ENCODE results near the gene IFT43. TPM values are rescaled to one million over a fixed set of nuclear protein-coding genes. Genes with fewer than 3 reads are reported as not detected.

IFT43 gene
- total RNA-seq, 2 experiments from 2014 or later: 4.5 TPM

DNA sequence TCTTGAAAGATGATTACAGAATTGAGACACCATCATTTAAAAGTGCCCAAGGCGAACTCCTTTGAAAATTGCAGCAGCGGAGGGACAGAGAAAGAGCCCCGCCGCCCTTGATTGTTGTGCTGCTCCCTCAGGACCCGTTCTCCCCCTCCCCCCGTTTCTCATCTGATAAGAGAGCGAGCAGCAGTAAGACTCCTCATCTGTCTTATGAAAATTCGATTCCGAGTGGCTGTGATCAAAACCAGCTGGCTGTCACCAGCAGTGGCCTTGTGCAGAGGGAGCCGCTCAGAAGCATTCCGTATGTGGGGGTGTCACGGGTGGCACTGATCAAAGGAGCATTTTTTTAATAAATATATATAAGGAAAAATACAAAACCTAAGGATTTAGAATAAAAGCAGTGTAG is 88.2 kb downstream of the IFT43 start:
- CTCF ChIA-PET: no interaction called here
- no peak overlapping the region for H3K27ac Mint-ChIP-seq

DNA sequence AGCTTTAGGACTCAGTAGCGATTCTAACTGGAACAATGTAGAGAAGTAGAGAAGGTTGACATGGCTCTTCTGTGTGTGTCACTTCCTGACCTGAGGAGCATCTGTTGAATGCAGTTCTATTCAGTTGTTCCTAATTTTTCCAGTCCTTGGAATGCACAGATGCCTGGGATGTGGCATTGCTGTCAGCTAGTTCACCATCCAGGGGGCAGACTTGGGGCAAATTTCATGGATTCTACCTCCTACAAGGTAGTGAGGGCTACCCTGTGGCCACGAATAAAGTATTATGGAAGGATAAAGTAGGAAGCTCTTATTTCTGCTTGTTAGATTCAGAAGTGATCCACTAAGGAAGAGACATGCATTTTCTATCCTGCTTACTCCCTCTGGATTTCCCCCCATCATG is 91.8 kb downstream of the IFT43 start:
- ChIA-PET CTCF (no interaction called here), POLR2A (no interaction called here)
- Mint-ChIP-seq H3K36me3 (ENCODE audit: low read depth) (no peaks in the 10 kb centered on the region), H3K27ac (no peak overlapping the region), H3K4me1 (no peaks in the 10 kb centered on the region), H3K9me3 (no peaks in the 10 kb centered on the region), H3K4me3 (no peak overlapping the region), H3K27me3 (no peaks in the 10 kb centered on the region)
- no peak for DNase-seq

More for the DNA sequence above, 88.2 kb downstream of the IFT43 start:
- no peaks in the 10 kb centered on the region for H3K4me1 Mint-ChIP-seq
- DNase-seq: no peak
- POLR2A ChIA-PET: no interaction called here
- no peak overlapping the region for H3K4me3 Mint-ChIP-seq
- H3K9me3 Mint-ChIP-seq: no peaks in the 10 kb centered on the region
- no peaks in the 10 kb centered on the region for H3K27me3 Mint-ChIP-seq
- H3K36me3 Mint-ChIP-seq (ENCODE audit: low read depth): no peaks in the 10 kb centered on the region

- Mint-ChIP-seq H3K27ac (no peak overlapping the region), H3K4me1 (no peaks in the 10 kb centered on the region), H3K4me3 (no peak overlapping the region), H3K27me3 (no peaks in the 10 kb centered on the region), H3K36me3 (ENCODE audit: low read depth) (no peaks in the 10 kb centered on the region), H3K9me3 (no peaks in the 10 kb centered on the region)
- ChIA-PET CTCF (interaction anchor here (0.8 kb wide), 1 partner anchor 89 kb away, joined by 3 read pairs; no protein-coding TSS in a partner anchor), POLR2A (no interaction called here)
- no peak for DNase-seq
Observed at GRCh38 chr14:76078501-76078900, 92.9 kb downstream of the IFT43 start.

DNA sequence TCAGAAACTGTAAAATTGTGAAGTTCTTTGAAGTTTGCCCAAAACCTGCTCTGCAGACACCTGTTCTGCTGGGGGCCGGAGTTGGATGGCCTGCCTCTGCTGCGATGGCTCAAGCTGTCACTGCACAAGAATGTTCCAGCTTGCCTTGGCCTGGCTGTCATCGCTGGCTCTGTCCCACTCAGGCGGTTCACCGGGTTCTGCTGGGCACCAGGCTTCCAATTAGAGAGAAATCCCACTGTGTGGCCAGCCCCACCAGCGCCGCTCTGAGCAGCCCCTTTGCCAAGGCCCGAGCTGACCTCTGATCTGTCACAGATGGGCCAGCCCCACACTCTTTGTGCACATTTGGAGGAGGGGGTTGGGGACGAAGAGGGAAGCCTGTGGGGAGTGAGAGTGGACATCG is 94.5 kb downstream of the IFT43 start:
- no peaks in the 10 kb centered on the region for H3K4me1 Mint-ChIP-seq
- POLR2A ChIA-PET: no interaction called here
- H3K4me3 Mint-ChIP-seq: no peak overlapping the region
- no peaks in the 10 kb centered on the region for H3K9me3 Mint-ChIP-seq
- no peak for DNase-seq
- no peaks in the 10 kb centered on the region for H3K36me3 Mint-ChIP-seq (ENCODE audit: low read depth)
- no peak overlapping the region for H3K27ac Mint-ChIP-seq
- CTCF ChIA-PET: interaction anchor here (0.6 kb wide), 1 partner anchor 73 kb away, joined by 3 read pairs; no protein-coding TSS in a partner anchor
- no peaks in the 10 kb centered on the region for H3K27me3 Mint-ChIP-seq

- Mint-ChIP-seq H3K4me1 (no peaks in the 10 kb centered on the region), H3K27me3 (no peaks in the 10 kb centered on the region), H3K4me3 (no peak overlapping the region), H3K27ac (no peak overlapping the region), H3K36me3 (ENCODE audit: low read depth) (no peaks in the 10 kb centered on the region), H3K9me3 (no peaks in the 10 kb centered on the region)
- CTCF ChIA-PET: no interaction called here
- DNase-seq: no peak
- POLR2A ChIA-PET: no interaction called here
Observed at GRCh38 chr14:76080471-76080870, 94.9 kb downstream of the IFT43 start.

GRCh38 chr14:76081642-76082041 is 96.1 kb downstream of the IFT43 start:
- POLR2A ChIA-PET: no interaction called here
- no peak overlapping the region for H3K4me3 Mint-ChIP-seq

DNA sequence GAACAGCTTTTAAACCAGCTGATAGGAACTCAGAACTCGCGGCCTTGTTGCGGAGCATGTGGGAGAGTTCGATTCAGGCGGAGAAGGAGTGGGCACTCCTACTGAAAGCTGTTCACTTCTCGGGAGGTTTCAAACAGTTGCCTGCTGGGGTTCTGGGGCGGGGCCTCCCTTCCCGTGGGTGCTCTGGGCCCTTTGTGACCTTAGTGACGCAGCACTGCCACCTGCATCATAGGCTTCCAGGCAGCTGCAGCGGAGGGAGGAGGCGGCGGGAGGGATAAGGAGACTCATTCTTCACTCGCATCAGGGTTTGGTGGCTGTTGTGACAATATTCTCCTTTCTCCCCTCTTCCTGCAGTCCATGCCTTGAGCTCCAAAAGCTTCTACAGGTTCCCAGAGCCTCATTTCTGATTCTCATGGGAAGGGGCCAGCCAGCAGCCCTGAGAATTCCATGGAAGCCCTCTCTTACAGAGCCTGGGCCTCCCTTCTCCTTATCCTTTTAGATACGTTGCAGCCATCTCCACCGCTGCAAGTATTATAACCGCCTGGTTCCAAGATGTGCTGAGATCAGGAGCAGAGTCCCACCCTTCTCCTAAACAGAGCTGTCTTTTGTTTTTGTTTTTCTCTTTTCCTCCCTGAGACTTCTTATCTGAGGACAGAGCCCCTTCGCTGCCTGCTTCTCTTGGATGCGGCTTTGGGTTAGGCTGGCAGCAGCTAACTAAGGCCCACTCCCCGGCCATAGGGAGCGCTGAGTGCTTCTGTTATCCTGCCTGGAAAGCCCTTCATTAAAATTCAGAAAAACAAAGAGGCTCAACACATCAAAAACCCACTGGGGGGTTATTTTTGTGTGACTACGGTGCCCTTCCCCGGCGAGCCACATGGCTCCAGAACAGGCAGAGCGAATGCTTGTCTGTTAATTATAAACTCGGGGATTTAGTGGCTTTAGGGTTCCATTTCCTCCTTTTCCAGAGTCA is 98.5 kb downstream of the IFT43 start:
- Mint-ChIP-seq H3K27me3 (no peaks in the 10 kb centered on the region), H3K4me3 (no peak overlapping the region), H3K36me3 (ENCODE audit: low read depth) (no peaks in the 10 kb centered on the region), H3K27ac (no peak overlapping the region), H3K4me1 (no peaks in the 10 kb centered on the region), H3K9me3 (no peaks in the 10 kb centered on the region)
- CTCF ChIA-PET: interaction anchor here (0.5 to 0.6 kb wide), 2 partner anchors 35 to 291 kb away, joined by 3 read pairs; no protein-coding TSS in a partner anchor
- POLR2A ChIA-PET: no interaction called here
- DNase-seq: no peak

More at GRCh38 chr14:76081642-76082041, 96.1 kb downstream of the IFT43 start:
- H3K36me3 Mint-ChIP-seq (ENCODE audit: low read depth): no peaks in the 10 kb centered on the region
- no peaks in the 10 kb centered on the region for H3K4me1 Mint-ChIP-seq
- CTCF ChIA-PET: no interaction called here
- no peaks in the 10 kb centered on the region for H3K27me3 Mint-ChIP-seq
- H3K9me3 Mint-ChIP-seq: no peaks in the 10 kb centered on the region
- DNase-seq: no peak
- no peak overlapping the region for H3K27ac Mint-ChIP-seq

DNA sequence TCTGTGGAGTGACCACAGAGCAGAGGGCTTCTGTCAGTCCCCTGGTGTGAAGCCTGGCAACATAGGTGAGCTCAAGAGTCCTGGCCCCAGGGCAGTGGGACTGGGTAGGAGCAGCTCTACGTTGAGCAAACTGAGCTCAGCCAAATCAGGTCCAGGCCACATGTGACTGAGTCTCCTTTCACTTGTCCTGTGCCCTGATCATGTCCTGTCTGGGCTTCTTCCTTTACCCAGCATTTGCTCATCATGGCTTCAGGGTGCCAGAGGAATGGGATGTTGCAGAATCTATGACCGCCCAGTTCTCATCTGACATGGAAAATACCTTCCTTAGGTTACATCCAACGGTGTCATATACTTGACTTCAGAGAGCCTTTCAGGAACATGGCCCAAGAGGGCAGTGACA is 99.8 kb downstream of the IFT43 start:
- Mint-ChIP-seq H3K27me3 (no peaks in the 10 kb centered on the region), H3K9me3 (no peaks in the 10 kb centered on the region), H3K4me3 (no peak overlapping the region), H3K36me3 (ENCODE audit: low read depth) (no peaks in the 10 kb centered on the region), H3K4me1 (no peaks in the 10 kb centered on the region), H3K27ac (no peak overlapping the region)
- CTCF ChIA-PET: interaction anchor here (1.2 kb wide), 1 partner anchor 15 kb away, joined by 3 read pairs; no protein-coding TSS in a partner anchor
- DNase-seq: no peak
- POLR2A ChIA-PET: no interaction called here

- Mint-ChIP-seq H3K27me3 (no peaks in the 10 kb centered on the region), H3K27ac (no peak overlapping the region), H3K9me3 (no peaks in the 10 kb centered on the region), H3K36me3 (ENCODE audit: low read depth) (no peaks in the 10 kb centered on the region), H3K4me3 (no peak overlapping the region), H3K4me1 (no peaks in the 10 kb centered on the region)
- CTCF ChIA-PET: interaction anchor here (0.5 to 0.8 kb wide), 2 partner anchors 18 to 265 kb away, joined by 3 read pairs; no protein-coding TSS in a partner anchor
- POLR2A ChIA-PET: no interaction called here
- DNase-seq: no peak
Observed at GRCh38 chr14:76086636-76087035, 101.1 kb downstream of the IFT43 start.

DNA sequence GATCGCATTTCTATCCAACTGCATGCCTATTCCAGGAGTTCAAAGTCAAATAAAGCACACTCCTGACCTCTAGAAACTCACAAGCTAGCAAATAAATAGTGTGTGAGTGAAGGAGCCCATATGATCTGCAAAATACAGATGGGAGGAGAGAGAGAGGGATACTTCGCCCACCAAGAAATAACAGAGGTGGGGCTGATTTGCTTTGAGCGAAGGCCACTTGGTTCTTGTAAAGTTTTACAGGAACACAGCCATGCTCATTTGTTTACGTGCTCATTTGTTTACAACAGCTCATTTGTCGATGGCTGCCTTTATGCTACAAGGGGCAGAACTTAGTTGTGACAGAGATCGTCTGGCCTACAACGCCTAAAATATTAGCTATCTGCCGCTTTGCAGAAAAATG is 102.8 kb downstream of the IFT43 start:
- DNase-seq: no peak
- Mint-ChIP-seq H3K36me3 (ENCODE audit: low read depth) (no peaks in the 10 kb centered on the region), H3K27me3 (no peaks in the 10 kb centered on the region), H3K9me3 (no peaks in the 10 kb centered on the region), H3K4me1 (no peaks in the 10 kb centered on the region), H3K27ac (no peak overlapping the region), H3K4me3 (no peak overlapping the region)
- CTCF ChIA-PET: no interaction called here
- POLR2A ChIA-PET: no interaction called here

- H3K9me3 Mint-ChIP-seq: no peaks in the 10 kb centered on the region
- H3K4me1 Mint-ChIP-seq: no peaks in the 10 kb centered on the region
- H3K27ac Mint-ChIP-seq: no peak overlapping the region
- no peak overlapping the region for H3K4me3 Mint-ChIP-seq
- ChIA-PET POLR2A (no interaction called here), CTCF (no interaction called here)
- no peaks in the 10 kb centered on the region for H3K27me3 Mint-ChIP-seq
- H3K36me3 Mint-ChIP-seq (ENCODE audit: low read depth): no peaks in the 10 kb centered on the region
- no peak for DNase-seq
Observed at GRCh38 chr14:76088771-76089571, 103.4 kb downstream of the IFT43 start.

- no peak for DNase-seq
- H3K4me1 Mint-ChIP-seq: no peaks in the 10 kb centered on the region
- H3K9me3 Mint-ChIP-seq: no peaks in the 10 kb centered on the region
- H3K27ac Mint-ChIP-seq: no peak overlapping the region
- CTCF ChIA-PET: no interaction called here
- no peaks in the 10 kb centered on the region for H3K27me3 Mint-ChIP-seq
- H3K36me3 Mint-ChIP-seq (ENCODE audit: low read depth): no peaks in the 10 kb centered on the region
- no peak overlapping the region for H3K4me3 Mint-ChIP-seq
- POLR2A ChIA-PET: no interaction called here
Observed at GRCh38 chr14:76089575-76089974, 104.0 kb downstream of the IFT43 start.
